ENCODE measurements around the gene PPIE.

PPIE gene

DNA sequence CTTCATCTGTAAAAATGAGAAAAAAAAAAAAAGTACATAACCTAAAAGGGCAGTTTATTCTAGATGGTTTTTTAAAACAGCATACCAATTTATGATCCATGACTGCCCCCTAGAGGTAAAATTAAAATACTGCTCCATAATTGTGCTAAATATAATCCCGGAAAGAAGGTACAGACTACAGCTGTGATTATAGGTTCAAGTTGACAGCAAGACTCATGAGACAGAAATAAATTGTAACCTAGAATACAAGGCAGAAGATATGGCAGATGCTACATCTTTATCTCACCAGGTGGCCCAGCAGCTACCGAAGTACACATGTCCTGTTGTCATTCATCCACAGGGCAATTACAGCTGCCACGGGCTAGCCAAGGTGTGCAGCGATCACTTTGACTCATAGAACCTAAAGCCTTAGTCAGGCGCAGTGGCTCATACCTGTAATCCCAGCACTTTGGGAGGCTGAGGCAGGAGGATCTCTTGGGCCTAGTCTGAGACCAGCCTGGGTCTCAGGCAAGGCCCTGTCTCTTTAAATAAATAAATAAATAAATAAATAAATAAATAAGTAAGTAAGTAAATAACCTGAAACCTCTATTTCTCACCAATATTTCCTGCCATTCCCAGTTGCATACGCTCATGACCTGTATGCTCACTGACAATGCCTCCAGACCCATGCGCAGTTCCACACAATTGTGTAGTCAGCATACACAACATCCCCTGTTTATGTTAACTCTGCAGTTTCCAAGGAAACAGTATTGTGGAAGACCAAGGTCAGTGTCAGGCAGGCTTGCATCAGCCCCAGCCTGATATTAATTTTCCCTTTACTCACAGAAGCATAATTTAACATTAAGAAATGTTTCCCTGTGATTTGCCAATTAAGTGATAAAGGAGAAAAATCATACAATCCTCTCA lies 18.3 kb upstream of the PPIE start:
- Histone ChIP-seq H3K79me2 (ENCODE audit: control insufficient read depth, insufficient read depth, low read length, unreplicated experiment) (no peaks in the 10 kb centered on the region), H3K27me3 (ENCODE audit: insufficient read depth, low read length) (peaks cover 25% of the 10 kb centered on the region), H3K4me3 (ENCODE audit: low read depth, low read length) (no peak overlapping the region), H3K27ac (ENCODE audit: low read depth, low read length) (no peak overlapping the region), H3K4me1 (ENCODE audit: control insufficient read depth, insufficient read depth, low read length, unreplicated experiment) (no peaks in the 10 kb centered on the region), H3K36me3 (ENCODE audit: insufficient read depth, low read length) (no peaks in the 10 kb centered on the region), H2AFZ (ENCODE audit: low read length, unreplicated experiment) (peak overlapping the region; percentile 53)

DNA sequence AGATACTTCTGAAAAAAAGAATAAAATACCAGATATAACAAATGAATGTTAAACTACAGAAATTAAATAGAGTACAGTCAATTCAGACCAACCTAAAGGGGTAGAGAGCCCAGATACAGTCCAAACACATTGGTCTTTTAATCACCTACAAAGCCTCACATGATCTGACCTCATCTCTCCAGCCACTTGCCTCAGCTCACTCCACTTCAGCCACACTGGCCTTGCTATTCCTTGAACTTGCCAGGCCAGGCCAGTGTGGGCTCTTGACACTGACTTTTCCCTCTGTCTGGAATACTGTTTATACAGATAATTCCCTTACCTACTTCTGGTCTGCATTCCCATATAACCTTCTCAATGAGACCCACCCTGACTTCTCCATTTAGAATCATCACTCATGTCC lies 17.0 kb upstream of the PPIE start:
- Histone ChIP-seq H3K27ac (ENCODE audit: low read depth, low read length) (no peak overlapping the region), H3K4me3 (ENCODE audit: low read depth, low read length) (no peak overlapping the region), H3K79me2 (ENCODE audit: control insufficient read depth, insufficient read depth, low read length, unreplicated experiment) (no peaks in the 10 kb centered on the region), H2AFZ (ENCODE audit: low read length, unreplicated experiment) (no peak overlapping the region), H3K27me3 (ENCODE audit: insufficient read depth, low read length) (peaks cover 20% of the 10 kb centered on the region), H3K36me3 (ENCODE audit: insufficient read depth, low read length) (no peaks in the 10 kb centered on the region), H3K4me1 (ENCODE audit: control insufficient read depth, insufficient read depth, low read length, unreplicated experiment) (no peaks in the 10 kb centered on the region)

DNA sequence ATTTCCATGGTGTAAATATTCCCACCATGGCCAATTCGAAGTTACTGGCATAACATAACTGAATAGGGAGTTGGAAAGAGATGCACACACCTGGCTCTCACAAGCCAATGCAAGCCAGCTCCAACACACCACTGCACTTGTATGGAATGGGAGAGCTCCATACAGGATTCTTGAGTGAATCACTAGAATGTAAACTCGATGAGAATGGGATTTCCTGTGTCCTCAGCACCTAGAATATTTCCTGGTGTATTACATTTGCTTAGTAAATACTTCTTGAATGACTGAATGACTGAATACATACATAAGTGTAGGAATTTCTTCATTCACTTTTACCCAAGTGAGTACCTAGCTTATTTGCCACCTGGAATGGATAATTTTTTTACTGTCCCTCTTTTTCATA lies 16.2 kb upstream of the PPIE start:
- Histone ChIP-seq H3K36me3 (ENCODE audit: insufficient read depth, low read length) (no peaks in the 10 kb centered on the region), H3K79me2 (ENCODE audit: control insufficient read depth, insufficient read depth, low read length, unreplicated experiment) (no peaks in the 10 kb centered on the region), H3K27me3 (ENCODE audit: insufficient read depth, low read length) (peaks cover 17% of the 10 kb centered on the region), H3K4me3 (ENCODE audit: low read depth, low read length) (no peak overlapping the region), H3K4me1 (ENCODE audit: control insufficient read depth, insufficient read depth, low read length, unreplicated experiment) (no peaks in the 10 kb centered on the region), H2AFZ (ENCODE audit: low read length, unreplicated experiment) (no peak overlapping the region), H3K27ac (ENCODE audit: low read depth, low read length) (no peak overlapping the region)

DNA sequence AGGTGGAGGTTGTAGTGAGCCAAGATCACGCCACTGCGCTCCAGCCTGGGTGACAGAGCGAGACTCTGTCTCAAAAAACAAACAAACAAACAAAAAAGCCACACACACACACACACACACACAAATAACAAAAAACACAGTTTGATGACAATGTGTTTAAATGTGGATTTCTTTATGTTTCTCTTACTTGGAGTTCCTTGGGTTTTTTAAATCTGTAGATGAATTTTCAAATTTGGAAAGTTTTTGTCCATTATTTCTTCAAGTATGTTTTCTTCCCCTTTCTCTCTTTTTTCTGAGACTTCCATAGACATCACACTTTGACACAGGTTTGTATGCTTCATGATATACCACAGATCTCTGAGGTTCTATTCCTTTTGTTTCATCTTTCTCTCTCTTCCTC lies 12.1 kb upstream of the PPIE start:
- Histone ChIP-seq H3K27ac (ENCODE audit: low read depth, low read length) (no peak overlapping the region), H2AFZ (ENCODE audit: low read length, unreplicated experiment) (no peak overlapping the region), H3K79me2 (ENCODE audit: control insufficient read depth, insufficient read depth, low read length, unreplicated experiment) (no peaks in the 10 kb centered on the region), H3K27me3 (ENCODE audit: insufficient read depth, low read length) (peaks cover 20% of the 10 kb centered on the region), H3K4me1 (ENCODE audit: control insufficient read depth, insufficient read depth, low read length, unreplicated experiment) (no peaks in the 10 kb centered on the region), H3K36me3 (ENCODE audit: insufficient read depth, low read length) (no peaks in the 10 kb centered on the region), H3K4me3 (ENCODE audit: low read depth, low read length) (no peak overlapping the region)

DNA sequence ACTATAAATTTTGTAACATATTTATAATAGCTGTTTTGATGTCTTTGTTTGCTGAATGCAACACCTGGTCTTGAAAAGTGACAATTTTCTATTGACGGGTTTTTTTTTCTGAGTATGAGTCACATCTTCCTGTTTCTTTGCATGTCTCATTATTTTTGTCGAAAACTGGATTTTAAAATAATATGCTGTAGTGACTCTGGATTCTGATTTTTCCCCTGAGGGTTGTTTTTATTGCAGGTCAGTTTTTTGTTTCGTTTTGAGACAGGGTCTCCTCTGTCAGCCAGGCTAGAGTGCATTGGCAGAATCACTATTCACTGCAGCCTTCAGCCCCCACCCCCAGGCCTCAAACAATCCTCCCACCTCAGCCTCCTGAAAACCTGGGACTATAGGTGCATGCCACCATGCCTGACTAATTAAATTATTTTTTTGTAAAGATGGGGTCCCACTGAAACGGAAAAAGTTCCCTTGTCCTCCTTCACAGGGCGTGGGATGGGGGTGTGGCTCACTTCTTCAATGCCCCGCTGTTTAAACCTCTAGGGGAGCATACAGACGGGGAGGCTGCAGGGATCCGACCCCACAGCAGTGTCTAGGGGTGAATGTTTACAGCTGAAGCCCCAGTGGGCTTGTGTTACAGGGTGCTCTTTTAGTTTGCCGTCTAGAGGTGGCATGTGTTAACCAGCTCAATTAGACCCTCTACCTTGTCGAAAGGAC lies 11.3 kb upstream of the PPIE start:
- H3K4me3 ChIP-seq (ENCODE audit: low read depth, low read length): no peak overlapping the region
- no peaks in the 10 kb centered on the region for H3K79me2 ChIP-seq (ENCODE audit: control insufficient read depth, insufficient read depth, low read length, unreplicated experiment)
- no peak overlapping the region for H3K27ac ChIP-seq (ENCODE audit: low read depth, low read length)
- no peaks in the 10 kb centered on the region for H3K4me1 ChIP-seq (ENCODE audit: control insufficient read depth, insufficient read depth, low read length, unreplicated experiment)
- no peaks in the 10 kb centered on the region for H3K36me3 ChIP-seq (ENCODE audit: insufficient read depth, low read length)
- H2AFZ ChIP-seq (ENCODE audit: low read length, unreplicated experiment): no peak overlapping the region
- peaks cover 21% of the 10 kb centered on the region for H3K27me3 ChIP-seq (ENCODE audit: insufficient read depth, low read length)

DNA sequence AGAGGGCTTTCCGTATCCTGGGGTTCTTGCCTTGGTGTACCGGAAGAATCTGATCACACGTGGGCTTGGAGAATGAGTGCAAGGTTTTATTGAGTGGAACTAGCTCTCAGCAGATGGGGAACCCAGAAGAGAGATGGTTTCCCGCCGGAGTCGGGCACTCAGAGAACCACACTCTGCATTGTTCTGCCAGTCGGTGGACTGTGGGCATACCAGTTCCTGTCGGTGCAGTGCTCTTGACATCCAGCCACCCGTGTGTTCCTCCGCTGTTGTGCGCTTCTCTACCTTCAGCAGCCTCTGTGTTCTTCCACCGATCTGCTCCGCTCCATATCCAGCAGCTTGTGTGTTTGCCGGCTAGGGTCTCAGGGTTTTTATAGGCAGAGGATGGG lies 10.8 kb upstream of the PPIE start:
- Histone ChIP-seq H3K27ac (ENCODE audit: low read depth, low read length) (no peak overlapping the region), H2AFZ (ENCODE audit: low read length, unreplicated experiment) (no peak overlapping the region), H3K79me2 (ENCODE audit: control insufficient read depth, insufficient read depth, low read length, unreplicated experiment) (no peaks in the 10 kb centered on the region), H3K4me1 (ENCODE audit: control insufficient read depth, insufficient read depth, low read length, unreplicated experiment) (no peaks in the 10 kb centered on the region), H3K4me3 (ENCODE audit: low read depth, low read length) (no peak overlapping the region), H3K36me3 (ENCODE audit: insufficient read depth, low read length) (no peaks in the 10 kb centered on the region), H3K27me3 (ENCODE audit: insufficient read depth, low read length) (peaks cover 26% of the 10 kb centered on the region)

DNA sequence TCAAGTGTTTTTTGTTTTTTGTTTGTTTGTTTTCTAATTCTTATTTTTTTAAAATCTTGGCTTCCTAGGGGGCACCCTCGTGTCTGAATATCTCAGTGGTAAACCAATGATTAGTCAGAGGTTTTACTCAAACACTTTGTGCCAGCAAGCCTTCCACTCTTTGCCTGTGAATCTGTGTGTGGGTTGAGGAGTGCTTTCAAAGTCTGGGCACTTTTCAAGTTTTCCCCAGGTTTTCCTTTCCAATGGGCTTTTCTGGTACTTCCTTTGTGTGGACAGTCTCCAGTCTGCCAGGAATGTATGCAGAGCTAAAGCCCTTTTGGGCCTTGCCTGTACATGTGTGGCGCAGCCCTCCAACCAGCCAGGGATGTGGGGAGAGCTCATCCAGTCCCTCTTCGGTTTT lies 9.7 kb upstream of the PPIE start:
- H3K4me1 ChIP-seq (ENCODE audit: control insufficient read depth, insufficient read depth, low read length, unreplicated experiment): no peaks in the 10 kb centered on the region
- H3K27me3 ChIP-seq (ENCODE audit: insufficient read depth, low read length): peaks cover 36% of the 10 kb centered on the region
- no peak overlapping the region for H3K27ac ChIP-seq (ENCODE audit: low read depth, low read length)
- H3K4me3 ChIP-seq (ENCODE audit: low read depth, low read length): no peak overlapping the region
- no peaks in the 10 kb centered on the region for H3K36me3 ChIP-seq (ENCODE audit: insufficient read depth, low read length)
- H3K79me2 ChIP-seq (ENCODE audit: control insufficient read depth, insufficient read depth, low read length, unreplicated experiment): no peaks in the 10 kb centered on the region
- H2AFZ ChIP-seq (ENCODE audit: low read length, unreplicated experiment): no peak overlapping the region

DNA sequence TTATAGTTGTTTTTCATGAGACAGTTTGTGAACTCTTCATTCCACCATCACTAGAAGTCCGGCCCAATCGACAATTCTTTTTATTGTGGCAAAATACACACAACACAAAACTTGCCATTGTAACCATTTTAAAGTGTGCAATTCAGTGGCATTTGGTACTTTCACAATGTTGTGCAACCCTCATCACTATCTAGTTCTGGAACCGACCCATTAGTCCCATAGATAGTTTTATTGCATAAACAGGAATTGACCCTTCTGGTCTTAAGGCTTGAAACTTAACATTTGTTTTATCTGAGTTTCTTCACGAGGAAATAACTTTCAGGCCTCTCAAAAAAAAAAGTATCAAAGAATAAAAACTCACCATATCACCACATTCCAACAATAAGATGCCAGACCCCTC lies 8.8 kb upstream of the PPIE start:
- Histone ChIP-seq H2AFZ (ENCODE audit: low read length, unreplicated experiment) (no peak overlapping the region), H3K27ac (ENCODE audit: low read depth, low read length) (no peak overlapping the region), H3K27me3 (ENCODE audit: insufficient read depth, low read length) (peaks cover 40% of the 10 kb centered on the region), H3K4me3 (ENCODE audit: low read depth, low read length) (no peak overlapping the region), H3K4me1 (ENCODE audit: control insufficient read depth, insufficient read depth, low read length, unreplicated experiment) (no peaks in the 10 kb centered on the region), H3K79me2 (ENCODE audit: control insufficient read depth, insufficient read depth, low read length, unreplicated experiment) (no peaks in the 10 kb centered on the region), H3K36me3 (ENCODE audit: insufficient read depth, low read length) (no peaks in the 10 kb centered on the region)

DNA sequence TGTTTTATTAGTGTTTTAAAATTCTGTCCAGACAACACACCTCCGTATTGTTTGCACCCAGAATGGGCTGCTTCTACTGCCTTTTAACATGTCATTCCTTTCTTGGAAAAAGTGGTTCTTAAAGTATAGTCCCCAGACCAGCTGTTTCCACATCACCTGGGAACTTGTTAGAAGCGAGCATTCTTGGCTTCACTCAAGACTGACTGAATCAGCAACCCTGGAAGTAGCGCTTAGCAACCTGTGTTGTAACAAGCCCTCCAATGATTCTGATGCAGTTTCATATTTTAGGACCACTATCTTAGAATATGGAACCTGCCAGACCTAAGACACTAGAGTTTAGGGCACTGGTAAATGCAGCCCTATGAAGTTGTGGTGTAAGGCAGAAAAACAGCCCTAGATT lies 6.0 kb upstream of the PPIE start:
- no peak overlapping the region for H3K4me3 ChIP-seq (ENCODE audit: low read depth, low read length)
- H3K36me3 ChIP-seq (ENCODE audit: insufficient read depth, low read length): no peaks in the 10 kb centered on the region
- H3K4me1 ChIP-seq (ENCODE audit: control insufficient read depth, insufficient read depth, low read length, unreplicated experiment): peaks cover 7% of the 10 kb centered on the region
- no peak overlapping the region for H3K27ac ChIP-seq (ENCODE audit: low read depth, low read length)
- H3K27me3 ChIP-seq (ENCODE audit: insufficient read depth, low read length): peaks cover 36% of the 10 kb centered on the region
- no peaks in the 10 kb centered on the region for H3K79me2 ChIP-seq (ENCODE audit: control insufficient read depth, insufficient read depth, low read length, unreplicated experiment)
- no peak overlapping the region for H2AFZ ChIP-seq (ENCODE audit: low read length, unreplicated experiment)

DNA sequence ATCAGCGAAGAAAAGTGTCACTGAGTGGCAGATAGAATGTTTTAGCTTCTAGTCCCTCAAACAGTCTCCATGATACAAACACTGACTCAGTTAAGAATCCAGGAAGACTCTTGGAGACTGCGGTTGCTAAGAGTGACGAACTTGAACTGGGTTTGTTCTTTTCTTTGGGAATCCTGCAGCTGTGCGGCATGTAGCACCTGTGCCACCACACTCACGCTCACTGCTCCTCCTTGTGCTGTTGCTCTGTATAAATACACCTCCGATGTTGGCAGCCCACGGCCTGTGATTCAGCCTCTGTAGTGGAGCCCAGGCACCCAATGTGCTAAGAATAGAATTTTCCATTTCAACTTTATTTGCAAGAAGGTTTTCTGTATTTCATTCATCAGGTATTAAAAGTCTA lies 5.5 kb upstream of the PPIE start:
- no peaks in the 10 kb centered on the region for H3K79me2 ChIP-seq (ENCODE audit: control insufficient read depth, insufficient read depth, low read length, unreplicated experiment)
- H3K27me3 ChIP-seq (ENCODE audit: insufficient read depth, low read length): peaks cover 35% of the 10 kb centered on the region
- H3K4me1 ChIP-seq (ENCODE audit: control insufficient read depth, insufficient read depth, low read length, unreplicated experiment): peaks cover 8% of the 10 kb centered on the region
- H2AFZ ChIP-seq (ENCODE audit: low read length, unreplicated experiment): no peak overlapping the region
- H3K4me3 ChIP-seq (ENCODE audit: low read depth, low read length): no peak overlapping the region
- H3K27ac ChIP-seq (ENCODE audit: low read depth, low read length): no peak overlapping the region
- H3K36me3 ChIP-seq (ENCODE audit: insufficient read depth, low read length): no peaks in the 10 kb centered on the region

DNA sequence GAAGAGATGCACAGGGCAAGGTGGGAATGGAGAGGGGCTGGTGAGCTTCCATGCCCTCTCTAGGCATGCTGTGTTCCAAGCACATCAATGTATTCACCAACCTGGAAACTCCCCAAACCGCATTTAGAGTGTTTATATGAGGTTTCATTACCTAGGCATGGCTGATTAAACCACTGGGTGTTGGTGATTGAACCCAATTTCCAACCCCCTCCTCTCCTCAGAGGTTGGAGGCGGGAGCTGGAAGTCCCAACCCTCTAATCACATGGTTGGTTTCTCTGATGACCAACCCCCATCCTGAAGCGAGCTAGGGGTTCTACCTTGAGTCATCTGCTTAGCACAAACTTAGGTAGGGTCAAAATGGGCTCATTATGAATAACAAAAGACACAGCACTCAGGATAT lies 3.0 kb upstream of the PPIE start:
- no peaks in the 10 kb centered on the region for H3K36me3 ChIP-seq (ENCODE audit: insufficient read depth, low read length)
- H3K27me3 ChIP-seq (ENCODE audit: insufficient read depth, low read length): peaks cover 35% of the 10 kb centered on the region
- peaks cover 19% of the 10 kb centered on the region for H3K79me2 ChIP-seq (ENCODE audit: control insufficient read depth, insufficient read depth, low read length, unreplicated experiment)
- peaks cover 24% of the 10 kb centered on the region for H3K4me1 ChIP-seq (ENCODE audit: control insufficient read depth, insufficient read depth, low read length, unreplicated experiment)
- no peak overlapping the region for H2AFZ ChIP-seq (ENCODE audit: low read length, unreplicated experiment)
- no peak overlapping the region for H3K4me3 ChIP-seq (ENCODE audit: low read depth, low read length)
- no peak overlapping the region for H3K27ac ChIP-seq (ENCODE audit: low read depth, low read length)
